Smooth muscle cell (in vitro differentiated cells): ENCODE data around the gene TRH. TPM values are rescaled to one million over a fixed set of nuclear protein-coding genes. Genes with fewer than 3 reads are reported as not detected.

Experiments used
- DNase-seq: peaks from one replicate; lab custom pipeline; 2025; ENCODE audit not compliant: unreplicated experiment; lab: John Stamatoyannopoulos, UW
- H2AFZ ChIP-seq: fragments of 200-600 bp; sonication (generic); 2 replicates; pipeline ENCODE4 v1.6.0; 2016; ENCODE audit warnings: antibody characterized with exemption, low read depth, mild to moderate bottlenecking
- H3F3A ChIP-seq: fragments of 200-600 bp; sonication (generic); 2 replicates; pipeline ENCODE4 v1.6.0; 2017; ENCODE audit warnings: antibody characterized with exemption, low read depth
- H3K27ac ChIP-seq: fragments of 200-600 bp; sonication (generic); 2 replicates; pipeline ENCODE4 v1.5.1; 2016; ENCODE audit warnings: low read depth, mild to moderate bottlenecking
- H3K27me3 ChIP-seq: fragments of 200-600 bp; sonication (generic); 2 replicates; pipeline ENCODE4 v1.6.1; 2016; ENCODE audit warnings: low read depth, mild to moderate bottlenecking
- H3K36me3 ChIP-seq: fragments of 200-600 bp; sonication (generic); 2 replicates; pipeline ENCODE4 v1.5.1; 2016; ENCODE audit warnings: low read depth
- H3K4me1 ChIP-seq: fragments of 200-600 bp; sonication (generic); 2 replicates; pipeline ENCODE4 v1.5.1; 2016; ENCODE audit warnings: low read depth
- H3K4me2 ChIP-seq: fragments of 200-600 bp; sonication (generic); 2 replicates; pipeline ENCODE4 v1.6.0; 2016; ENCODE audit warnings: mild to moderate bottlenecking
- H3K4me3 ChIP-seq: fragments of 200-600 bp; sonication (generic); 2 replicates; pipeline ENCODE4 v1.5.1; 2016; ENCODE audit warnings: mild to moderate bottlenecking
- H3K79me2 ChIP-seq: fragments of 200-600 bp; sonication (generic); 2 replicates; pipeline ENCODE4 v1.6.0; 2016; ENCODE audit warnings: low read depth, mild to moderate bottlenecking
- H3K9ac ChIP-seq: fragments of 200-600 bp; sonication (generic); 2 replicates; pipeline ENCODE4 v1.6.0; 2016; ENCODE audit warnings: low read depth
- H3K9me3 ChIP-seq: fragments of 200-600 bp; sonication (generic); replicated peaks from 2 replicates; pipeline ENCODE4 v1.5.1; 2016; ENCODE audit warnings: low read depth
- H4K20me1 ChIP-seq: fragments of 200-600 bp; sonication (generic); 2 replicates; pipeline ENCODE4 v1.6.0; 2016; ENCODE audit warnings: low read depth
- CTCF ChIP-seq: fragments of 200-600 bp; sonication (generic); IDR thresholded peaks from 2 replicates; pipeline ENCODE4 v1.5.1; 2017; ENCODE audit warnings: borderline replicate concordance, mild to moderate bottlenecking, antibody characterized with exemption; ENCODE audit not compliant: insufficient read depth, poor library complexity, severe bottlenecking
- WGBS: methylation state at CpG from one replicate; pipeline ENCODE4 v1.1.7; 2016; ENCODE audit warnings: low lambda C conversion rate; 5-methylcytosine and 5-hydroxymethylcytosine counted together
- polyA plus RNA-seq: library from polyadenylated mRNA; unstranded; fragments of >200 nt; fragmentation: Nextera tagmentation; extraction: Ambion mirVana; gene quantifications from 2 replicates; pipeline ENCODE4 v1.2.1, GENCODE V29; 2016
- total RNA-seq: library from RNA; depleted of rRNA; stranded (reverse); fragments of >200 nt; gene quantifications from 2 replicates; pipeline ENCODE4 v1.2.3, GENCODE V29; 2014

TRH gene
- total and polyA plus RNA-seq, 2 experiments from 2014 or later = not detected

GRCh38 chr3:129938140-129938930 is 36.2 kb upstream of the TRH start:
- H2AFZ ChIP-seq = no peak overlapping the region
- H3K36me3 ChIP-seq = no peaks in the 10 kb centered on the region
- no peak overlapping the region for H3K9ac ChIP-seq
- H3K4me2 ChIP-seq = no peak overlapping the region
- no peaks in the 10 kb centered on the region for H4K20me1 ChIP-seq
- no peaks in the 10 kb centered on the region for H3K9me3 ChIP-seq
- H3K27ac ChIP-seq = no peak overlapping the region
- DNase-seq = no peak
- no peak for TF ChIP-seq CTCF
- no peaks in the 10 kb centered on the region for H3F3A ChIP-seq
- no peaks in the 10 kb centered on the region for H3K27me3 ChIP-seq
- peaks cover 5% of the 10 kb centered on the region for H3K4me1 ChIP-seq
- WGBS = 50% methylated on average over 8 of the region's 8 CpGs
- no peak overlapping the region for H3K4me3 ChIP-seq
- no peaks in the 10 kb centered on the region for H3K79me2 ChIP-seq

- Histone ChIP-seq H3K4me3 (no peak overlapping the region), H3K79me2 (no peaks in the 10 kb centered on the region), H2AFZ (no peak overlapping the region), H3K27me3 (no peaks in the 10 kb centered on the region), H3K9ac (no peak overlapping the region), H3K27ac (no peak overlapping the region), H3K4me1 (peaks cover 5% of the 10 kb centered on the region), H3F3A (no peaks in the 10 kb centered on the region), H4K20me1 (no peaks in the 10 kb centered on the region), H3K9me3 (no peaks in the 10 kb centered on the region), H3K4me2 (no peak overlapping the region), H3K36me3 (no peaks in the 10 kb centered on the region)
- whole genome bisulfite sequencing = 86% methylated on average over 3 of the region's 3 CpGs
- no peak for DNase-seq
- no peak for TF ChIP-seq CTCF
Observed at GRCh38 chr3:129940086-129940485, 34.4 kb upstream of the TRH start.

- WGBS = 16% methylated on average over 7 of the region's 7 CpGs
- Histone ChIP-seq H3K9ac (no peak overlapping the region), H3F3A (no peaks in the 10 kb centered on the region), H3K27ac (no peak overlapping the region), H3K9me3 (no peaks in the 10 kb centered on the region), H3K36me3 (no peaks in the 10 kb centered on the region), H4K20me1 (no peaks in the 10 kb centered on the region), H3K4me2 (no peak overlapping the region), H2AFZ (no peak overlapping the region), H3K79me2 (no peaks in the 10 kb centered on the region), H3K27me3 (no peaks in the 10 kb centered on the region), H3K4me1 (no peaks in the 10 kb centered on the region), H3K4me3 (no peak overlapping the region)
- peak; percentile 19 for DNase-seq
- TF ChIP-seq CTCF = peak; percentile 88
Observed at GRCh38 chr3:129942296-129942695, 32.2 kb upstream of the TRH start.

- 67% methylated on average over 3 of the region's 3 CpGs for WGBS
- Histone ChIP-seq H3K4me2 (no peak overlapping the region), H3K9me3 (no peaks in the 10 kb centered on the region), H3K9ac (no peak overlapping the region), H3F3A (no peaks in the 10 kb centered on the region), H3K79me2 (no peaks in the 10 kb centered on the region), H3K27me3 (no peaks in the 10 kb centered on the region), H3K27ac (no peak overlapping the region), H4K20me1 (no peaks in the 10 kb centered on the region), H3K4me1 (no peaks in the 10 kb centered on the region), H2AFZ (no peak overlapping the region), H3K36me3 (no peaks in the 10 kb centered on the region), H3K4me3 (no peak overlapping the region)
- no peak for DNase-seq
- TF ChIP-seq CTCF = no peak
Observed at GRCh38 chr3:129943020-129943419, 31.5 kb upstream of the TRH start.
